Esophagus squamous epithelium (tissue), 4 donors: ENCODE data around the gene CASP7.

ENCODE experiments used
- POLR2A ChIP-seq, 4 donors: fragments of 450-650 bp; IDR thresholded peaks; one replicate each; pipeline ENCODE4 v1.6.1; 2017; ENCODE audit warnings: antibody characterized with exemption in 4 of 4, mild to moderate bottlenecking in 4 of 4, moderate library complexity in 3 of 4
- TF ChIP-seq, protein P1 (sequence below), 6 experiments: fragments of 450-650 bp in 4 of 6; fragments of 200-600 bp in 2 of 6; sonication (generic) in 2 of 6; IDR thresholded peaks; one replicate each; pipeline ENCODE4 v1.5.1; 2016 to 2019; ENCODE audit warnings: antibody characterized with exemption in 6 of 6, mild to moderate bottlenecking in 4 of 6, moderate library complexity in 4 of 6

DNA sequence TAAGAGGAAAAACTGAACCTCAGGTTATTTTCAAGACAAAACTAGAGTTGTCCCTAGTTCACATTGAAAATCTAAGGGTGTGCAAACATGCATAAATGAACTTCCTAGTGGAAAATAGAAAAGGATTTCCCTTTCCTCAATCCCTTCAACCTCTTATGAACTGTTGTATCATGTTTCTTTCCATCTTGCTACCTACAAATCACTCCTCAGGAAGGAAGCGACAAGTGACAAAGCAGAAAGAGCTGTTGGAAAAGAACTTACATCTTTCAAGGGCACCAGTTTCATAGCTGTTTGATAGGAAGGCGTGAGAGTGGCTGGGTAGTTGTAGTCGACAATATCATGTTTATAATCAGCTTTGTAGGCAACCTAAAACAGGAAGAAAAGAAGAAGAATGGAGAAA, 39.7 kb upstream of the CASP7 start:
- TF ChIP-seq, protein P1, sequence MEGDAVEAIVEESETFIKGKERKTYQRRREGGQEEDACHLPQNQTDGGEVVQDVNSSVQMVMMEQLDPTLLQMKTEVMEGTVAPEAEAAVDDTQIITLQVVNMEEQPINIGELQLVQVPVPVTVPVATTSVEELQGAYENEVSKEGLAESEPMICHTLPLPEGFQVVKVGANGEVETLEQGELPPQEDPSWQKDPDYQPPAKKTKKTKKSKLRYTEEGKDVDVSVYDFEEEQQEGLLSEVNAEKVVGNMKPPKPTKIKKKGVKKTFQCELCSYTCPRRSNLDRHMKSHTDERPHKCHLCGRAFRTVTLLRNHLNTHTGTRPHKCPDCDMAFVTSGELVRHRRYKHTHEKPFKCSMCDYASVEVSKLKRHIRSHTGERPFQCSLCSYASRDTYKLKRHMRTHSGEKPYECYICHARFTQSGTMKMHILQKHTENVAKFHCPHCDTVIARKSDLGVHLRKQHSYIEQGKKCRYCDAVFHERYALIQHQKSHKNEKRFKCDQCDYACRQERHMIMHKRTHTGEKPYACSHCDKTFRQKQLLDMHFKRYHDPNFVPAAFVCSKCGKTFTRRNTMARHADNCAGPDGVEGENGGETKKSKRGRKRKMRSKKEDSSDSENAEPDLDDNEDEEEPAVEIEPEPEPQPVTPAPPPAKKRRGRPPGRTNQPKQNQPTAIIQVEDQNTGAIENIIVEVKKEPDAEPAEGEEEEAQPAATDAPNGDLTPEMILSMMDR (IDR thresholded peaks at IDR 0.05) = no peak
- TF ChIP-seq POLR2A (IDR thresholded peaks at IDR 0.05) = no peak
